SK-N-SH (cell line): ENCODE results near the gene ZNF521. TPM values are rescaled to one million over a fixed set of nuclear protein-coding genes. Genes with fewer than 3 reads are reported as not detected.

Experiments
- CTCF ChIA-PET: fragments of 300-600, 350-600 bp; formaldehyde crosslinking; extraction: SDS; loops from one replicate; lab custom pipeline; 2021; lab: Yijun Ruan, JAX
- POLR2A ChIA-PET: fragments of 350-600 bp; sonication (Branson Sonifier 250); formaldehyde crosslinking; extraction: SDS; loops from one replicate; lab custom pipeline; 2020; ENCODE audit warnings: antibody characterized with exemption, inconsistent platforms; lab: Yijun Ruan, JAX
- DNase-seq: peaks from one replicate; pipeline ENCODE4 v3.0.0; 2012
- H2AFZ ChIP-seq: fragments of 200-600 bp; sonication (generic); 2 replicates; pipeline ENCODE4 v1.8.1; 2016; ENCODE audit warnings: antibody characterized with exemption, mild to moderate bottlenecking, low read depth
- H3F3A ChIP-seq: fragments of 200-600 bp; sonication (generic); replicated peaks from 2 replicates; pipeline ENCODE3; 2016; ENCODE audit warnings: antibody characterized with exemption, mild to moderate bottlenecking; ENCODE audit not compliant: insufficient read depth
- H3K27ac ChIP-seq, 2 experiments: fragments of 200-500 bp in 1 of 2; fragments of 200-600 bp in 1 of 2; sonication (Bioruptor generic) in 1 of 2; sonication (generic), shearing (Covaris generic) in 1 of 2; 2 replicates each; pipeline versions ENCODE4 v1.5.1 to v1.6.1; 2014 to 2016; ENCODE audit warnings: low read depth in 2 of 2, inconsistent platforms in 1 of 2, low read length in 1 of 2, mild to moderate bottlenecking in 1 of 2, mixed read lengths in 1 of 2
- H3K27me3 ChIP-seq: fragments of 200-600 bp; sonication (generic), shearing (Covaris generic); 2 replicates; pipeline ENCODE4 v1.6.1; 2016; ENCODE audit warnings: mixed run types; ENCODE audit not compliant: insufficient read depth
- H3K36me3 ChIP-seq, 2 experiments: fragments of 200-500 bp in 1 of 2; fragments of 200-600 bp in 1 of 2; sonication (Bioruptor generic) in 1 of 2; sonication (generic) in 1 of 2; replicated peaks in 1 of 2; 2 replicates each; pipeline versions ENCODE3 to v1.5.1; 2014 to 2016; ENCODE audit warnings: low read length in 1 of 2, mild to moderate bottlenecking in 1 of 2; ENCODE audit not compliant: insufficient read depth in 2 of 2, control insufficient read depth in 1 of 2
- H3K4me1 ChIP-seq, 2 experiments: fragments of 200-500 bp in 1 of 2; fragments of 200-600 bp in 1 of 2; sonication (Bioruptor generic) in 1 of 2; sonication (generic), shearing (Covaris generic) in 1 of 2; 2 replicates each; pipeline versions ENCODE4 v1.5.1 to v1.6.1; 2014 to 2016; ENCODE audit warnings: low read depth in 1 of 2, low read length in 1 of 2, mixed run types in 1 of 2; ENCODE audit not compliant: insufficient read depth in 2 of 2, control insufficient read depth in 1 of 2
- H3K4me2 ChIP-seq: fragments of 200-600 bp; sonication (generic), shearing (Covaris generic); 2 replicates; pipeline ENCODE4 v1.6.1; 2017; ENCODE audit warnings: mixed run types
- H3K4me3 ChIP-seq, 2 experiments: fragments of 200-500 bp in 1 of 2; fragments of 200-600 bp in 1 of 2; sonication (Bioruptor generic) in 1 of 2; sonication (generic), shearing (Covaris generic) in 1 of 2; 2 replicates each; pipeline versions ENCODE4 v1.5.1 to v1.8.1; 2014 to 2016; ENCODE audit warnings: low read depth in 2 of 2, inconsistent platforms in 1 of 2, low read length in 1 of 2, mild to moderate bottlenecking in 1 of 2, mixed read lengths in 1 of 2, moderate library complexity in 1 of 2
- H3K79me2 ChIP-seq: fragments of 200-600 bp; sonication (generic); 2 replicates; pipeline ENCODE4 v1.8.1; 2017; ENCODE audit warnings: mild to moderate bottlenecking; ENCODE audit not compliant: insufficient read depth
- H3K9ac ChIP-seq: fragments of 200-600 bp; sonication (generic); 2 replicates; pipeline ENCODE4 v1.6.1; 2017; ENCODE audit warnings: mixed run types
- H3K9me2 ChIP-seq: fragments of 200-600 bp; sonication (generic); 2 replicates; pipeline ENCODE4 v1.6.1; 2017; ENCODE audit warnings: mixed run types
- H3K9me3 ChIP-seq: fragments of 200-600 bp; sonication (generic); 2 replicates; pipeline ENCODE4 v1.6.1; 2017; ENCODE audit warnings: mixed run types, mild to moderate bottlenecking, moderate library complexity
- H4K20me1 ChIP-seq: fragments of 200-600 bp; sonication (generic); 2 replicates; pipeline ENCODE4 v1.6.1; 2017; ENCODE audit warnings: mild to moderate bottlenecking, mixed run types; ENCODE audit not compliant: insufficient read depth
- CTCF ChIP-seq: fragments of 200-600 bp; sonication (generic); IDR thresholded peaks from 2 replicates; pipeline ENCODE4 v1.6.1; 2017; ENCODE audit warnings: antibody characterized with exemption, mild to moderate bottlenecking, moderate library complexity
- FOSL2 ChIP-seq: IDR thresholded peaks from 2 replicates; pipeline ENCODE4 v1.4.0; 2012; ENCODE audit warnings: low read depth, mild to moderate bottlenecking, moderate library complexity, borderline replicate concordance
- FOXJ3 ChIP-seq: sonication (generic); formaldehyde crosslinking; IDR thresholded peaks from 2 replicates; pipeline ENCODE4 v1.5.1; 2020; ENCODE audit warnings: mild to moderate bottlenecking, missing genetic modification reagents
- FOXM1 ChIP-seq: IDR thresholded peaks from 2 replicates; pipeline ENCODE4 v1.4.0; 2012; ENCODE audit warnings: low read depth, mild to moderate bottlenecking
- JUND ChIP-seq: IDR thresholded peaks from 2 replicates; pipeline ENCODE4 v1.4.0; 2012
- RCOR1 ChIP-seq: fragments of 150-350 bp; IDR thresholded peaks from 2 replicates; pipeline ENCODE4 v1.6.1; 2017; ENCODE audit warnings: antibody characterized with exemption, low read length
- TAF1 ChIP-seq: IDR thresholded peaks from 2 replicates; pipeline ENCODE4 v1.6.1; 2012; ENCODE audit warnings: low read depth, mild to moderate bottlenecking, low read length, moderate library complexity, borderline replicate concordance
- TCF12 ChIP-seq: IDR thresholded peaks from 2 replicates; pipeline ENCODE4 v1.4.0; 2012
- USF1 ChIP-seq: IDR thresholded peaks from 2 replicates; pipeline ENCODE4 v1.4.0; 2012; ENCODE audit warnings: low read depth, borderline replicate concordance
- USF2 ChIP-seq: fragments of 150-350 bp; IDR thresholded peaks from 2 replicates; pipeline ENCODE4 v1.6.1; 2017; ENCODE audit warnings: antibody characterized with exemption, low read length, low read depth, borderline replicate concordance
- WGBS: methylation state at CpG from one replicate; pipeline ENCODE4 v1.1.6; 2017; ENCODE audit warnings: low lambda C conversion rate; 5-methylcytosine and 5-hydroxymethylcytosine counted together
- polyA plus RNA-seq, 3 experiments: library from polyadenylated mRNA; depleted of rRNA; stranded (reverse); fragments of >200 nt; gene quantifications; 2 replicates each; pipeline ENCODE4 v1.2.3, GENCODE V29; 2012
- TF ChIP-seq, protein P1 (sequence below): fragments of 150-350 bp; IDR thresholded peaks from 2 replicates; pipeline ENCODE4 v1.6.1; 2016; ENCODE audit warnings: mild to moderate bottlenecking, low read depth, low read length
- TF ChIP-seq, protein P2 (sequence below): IDR thresholded peaks from 2 replicates; pipeline ENCODE4 v1.6.1; 2012; ENCODE audit warnings: mild to moderate bottlenecking, low read depth, low read length, moderate library complexity

The ZNF521 gene
- polyA plus RNA-seq, 1 of the 3 experiments (the other 2 are of a cell fraction) = 14.1 TPM

DNA sequence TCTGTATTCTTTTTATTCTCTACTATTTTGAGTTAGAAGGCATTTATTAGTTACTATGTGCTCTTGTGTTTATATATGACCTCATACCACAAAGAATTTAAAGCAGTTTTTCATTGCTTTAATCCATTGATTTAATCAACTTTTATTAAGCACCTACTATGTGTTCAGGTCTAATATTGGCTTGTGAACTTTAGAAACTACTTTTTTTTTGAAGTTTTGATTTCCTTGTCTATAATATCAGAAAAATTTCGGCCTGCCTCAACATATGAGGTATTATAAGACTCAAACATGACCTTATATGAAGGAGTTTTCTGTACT lies 117.7 kb downstream of the ZNF521 start (continued):
- no peak for TF ChIP-seq CTCF
- TF ChIP-seq JUND = no peak
- TF ChIP-seq USF2 = no peak

DNA sequence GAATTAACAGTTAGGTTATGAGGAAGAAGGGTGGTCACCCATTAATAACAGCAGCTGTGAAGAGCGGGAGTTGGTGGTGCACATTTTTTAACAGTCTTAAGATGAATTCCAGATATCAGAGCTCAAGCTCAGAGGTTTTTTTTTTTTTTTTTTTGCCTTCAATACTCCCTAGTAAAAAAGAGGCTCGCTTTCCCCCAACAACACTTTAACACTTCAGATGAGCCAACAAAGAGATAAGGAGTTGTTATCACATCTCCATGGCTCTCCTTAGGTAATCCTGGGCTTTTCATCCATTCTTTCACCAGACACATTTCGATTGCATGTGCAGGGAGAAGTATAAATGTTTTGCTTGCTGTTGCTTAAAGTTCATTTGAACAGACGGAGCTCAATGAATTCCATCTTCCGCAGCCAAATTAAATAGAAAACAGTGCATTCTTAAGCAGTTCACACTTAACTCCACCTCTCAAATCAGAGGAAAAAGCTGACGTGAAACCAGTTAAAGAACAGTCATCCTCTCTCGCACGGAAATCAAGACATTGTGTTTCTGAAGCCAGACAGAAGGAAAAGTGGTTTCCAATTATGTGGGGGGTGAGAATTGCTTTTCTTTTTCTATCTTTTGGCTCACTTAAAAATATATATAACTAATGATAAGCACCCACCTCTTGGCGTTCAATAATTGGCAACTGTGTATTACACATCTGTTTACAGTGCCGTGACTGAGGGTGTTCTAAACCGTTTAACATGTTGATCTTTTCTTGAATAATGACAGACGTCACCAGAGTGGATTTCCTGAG lies 118.2 kb downstream of the ZNF521 start:
- CTCF ChIA-PET = interaction anchor here (0.6 to 1.6 kb wide), 4 partner anchors 10 to 662 kb away, joined by 3 to 7 read pairs (median 3); no protein-coding TSS in a partner anchor
- H3K4me3 ChIP-seq = no peak overlapping the region
- POLR2A ChIA-PET = no interaction called here
- no peaks in the 10 kb centered on the region for H3K9me2 ChIP-seq
- H3K9me3 ChIP-seq = no peaks in the 10 kb centered on the region
- no peaks in the 10 kb centered on the region for H3K79me2 ChIP-seq
- H3K9ac ChIP-seq = no peak overlapping the region
- TF ChIP-seq RCOR1 (no peak), TCF12 (no peak), JUND (no peak), FOXJ3 (no peak), CTCF (no peak), TAF1 (no peak), USF1 (no peak), FOXM1 (no peak), FOSL2 (no peak)
- TF ChIP-seq, protein P1, sequence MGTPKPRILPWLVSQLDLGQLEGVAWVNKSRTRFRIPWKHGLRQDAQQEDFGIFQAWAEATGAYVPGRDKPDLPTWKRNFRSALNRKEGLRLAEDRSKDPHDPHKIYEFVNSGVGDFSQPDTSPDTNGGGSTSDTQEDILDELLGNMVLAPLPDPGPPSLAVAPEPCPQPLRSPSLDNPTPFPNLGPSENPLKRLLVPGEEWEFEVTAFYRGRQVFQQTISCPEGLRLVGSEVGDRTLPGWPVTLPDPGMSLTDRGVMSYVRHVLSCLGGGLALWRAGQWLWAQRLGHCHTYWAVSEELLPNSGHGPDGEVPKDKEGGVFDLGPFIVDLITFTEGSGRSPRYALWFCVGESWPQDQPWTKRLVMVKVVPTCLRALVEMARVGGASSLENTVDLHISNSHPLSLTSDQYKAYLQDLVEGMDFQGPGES = no peak
- TF ChIP-seq, protein P2, sequence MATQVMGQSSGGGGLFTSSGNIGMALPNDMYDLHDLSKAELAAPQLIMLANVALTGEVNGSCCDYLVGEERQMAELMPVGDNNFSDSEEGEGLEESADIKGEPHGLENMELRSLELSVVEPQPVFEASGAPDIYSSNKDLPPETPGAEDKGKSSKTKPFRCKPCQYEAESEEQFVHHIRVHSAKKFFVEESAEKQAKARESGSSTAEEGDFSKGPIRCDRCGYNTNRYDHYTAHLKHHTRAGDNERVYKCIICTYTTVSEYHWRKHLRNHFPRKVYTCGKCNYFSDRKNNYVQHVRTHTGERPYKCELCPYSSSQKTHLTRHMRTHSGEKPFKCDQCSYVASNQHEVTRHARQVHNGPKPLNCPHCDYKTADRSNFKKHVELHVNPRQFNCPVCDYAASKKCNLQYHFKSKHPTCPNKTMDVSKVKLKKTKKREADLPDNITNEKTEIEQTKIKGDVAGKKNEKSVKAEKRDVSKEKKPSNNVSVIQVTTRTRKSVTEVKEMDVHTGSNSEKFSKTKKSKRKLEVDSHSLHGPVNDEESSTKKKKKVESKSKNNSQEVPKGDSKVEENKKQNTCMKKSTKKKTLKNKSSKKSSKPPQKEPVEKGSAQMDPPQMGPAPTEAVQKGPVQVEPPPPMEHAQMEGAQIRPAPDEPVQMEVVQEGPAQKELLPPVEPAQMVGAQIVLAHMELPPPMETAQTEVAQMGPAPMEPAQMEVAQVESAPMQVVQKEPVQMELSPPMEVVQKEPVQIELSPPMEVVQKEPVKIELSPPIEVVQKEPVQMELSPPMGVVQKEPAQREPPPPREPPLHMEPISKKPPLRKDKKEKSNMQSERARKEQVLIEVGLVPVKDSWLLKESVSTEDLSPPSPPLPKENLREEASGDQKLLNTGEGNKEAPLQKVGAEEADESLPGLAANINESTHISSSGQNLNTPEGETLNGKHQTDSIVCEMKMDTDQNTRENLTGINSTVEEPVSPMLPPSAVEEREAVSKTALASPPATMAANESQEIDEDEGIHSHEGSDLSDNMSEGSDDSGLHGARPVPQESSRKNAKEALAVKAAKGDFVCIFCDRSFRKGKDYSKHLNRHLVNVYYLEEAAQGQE = no peak
- TF ChIP-seq, all 33 proteins: peak for 0
- 85% methylated on average over 12 of the region's 12 CpGs for WGBS
- Histone ChIP-seq H2AFZ (no peak overlapping the region), H3F3A (peaks cover 4% of the 10 kb centered on the region), H4K20me1 (no peaks in the 10 kb centered on the region), H3K27ac (no peak overlapping the region), H3K4me1 (peaks cover 0 to 11% of the 10 kb centered on the region in 2 experiments; a peak in 2 of 4 replicates), H3K36me3 (no peaks in the 10 kb centered on the region), H3K4me2 (no peak overlapping the region), H3K27me3 (no peaks in the 10 kb centered on the region)
- DNase-seq = no peak
